Measurements from ENCODE around the gene GTF2F2.

- TF ChIP-seq, protein P1, sequence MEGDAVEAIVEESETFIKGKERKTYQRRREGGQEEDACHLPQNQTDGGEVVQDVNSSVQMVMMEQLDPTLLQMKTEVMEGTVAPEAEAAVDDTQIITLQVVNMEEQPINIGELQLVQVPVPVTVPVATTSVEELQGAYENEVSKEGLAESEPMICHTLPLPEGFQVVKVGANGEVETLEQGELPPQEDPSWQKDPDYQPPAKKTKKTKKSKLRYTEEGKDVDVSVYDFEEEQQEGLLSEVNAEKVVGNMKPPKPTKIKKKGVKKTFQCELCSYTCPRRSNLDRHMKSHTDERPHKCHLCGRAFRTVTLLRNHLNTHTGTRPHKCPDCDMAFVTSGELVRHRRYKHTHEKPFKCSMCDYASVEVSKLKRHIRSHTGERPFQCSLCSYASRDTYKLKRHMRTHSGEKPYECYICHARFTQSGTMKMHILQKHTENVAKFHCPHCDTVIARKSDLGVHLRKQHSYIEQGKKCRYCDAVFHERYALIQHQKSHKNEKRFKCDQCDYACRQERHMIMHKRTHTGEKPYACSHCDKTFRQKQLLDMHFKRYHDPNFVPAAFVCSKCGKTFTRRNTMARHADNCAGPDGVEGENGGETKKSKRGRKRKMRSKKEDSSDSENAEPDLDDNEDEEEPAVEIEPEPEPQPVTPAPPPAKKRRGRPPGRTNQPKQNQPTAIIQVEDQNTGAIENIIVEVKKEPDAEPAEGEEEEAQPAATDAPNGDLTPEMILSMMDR (IDR thresholded peaks at IDR 0.05), result no peak
- TF ChIP-seq POLR2A (IDR thresholded peaks at IDR 0.05), result no peak
Observed at GRCh38 chr13:45109102-45109720, 11.1 kb upstream of the GTF2F2 start.

All from stomach (tissue), 4 donors.